ENCODE data around the gene COL23A1. TPM values are rescaled to one million over a fixed set of nuclear protein-coding genes. Genes with fewer than 3 reads are reported as not detected.

COL23A1 gene
- total RNA-seq, 1 donor from 2014 or later = 0.12 TPM

- Mint-ChIP-seq H3K9me3 (ENCODE audit: low read depth) (no peaks in the 10 kb centered on the region), H3K4me3 (ENCODE audit: unreplicated experiment) (no peak overlapping the region), H3K27ac (ENCODE audit: unreplicated experiment) (no peak overlapping the region), H3K4me1 (ENCODE audit: low read depth) (no peaks in the 10 kb centered on the region), H3K27me3 (ENCODE audit: low read depth) (peaks cover 19% of the 10 kb centered on the region), H3K36me3 (ENCODE audit: low read depth) (no peaks in the 10 kb centered on the region)
- DNase-seq (ENCODE audit: low spot score) = peak; percentile 84
- no peak for TF ChIP-seq CTCF (IDR thresholded peaks at IDR 0.05)
These were observed 252.0 kb downstream of the COL23A1 start for GRCh38 chr5:178338126-178338749.

GRCh38 chr5:178337334-178337741 is 252.9 kb downstream of the COL23A1 start:
- Mint-ChIP-seq H3K9me3 (ENCODE audit: low read depth) (no peaks in the 10 kb centered on the region), H3K36me3 (ENCODE audit: low read depth) (no peaks in the 10 kb centered on the region), H3K4me1 (ENCODE audit: low read depth) (no peaks in the 10 kb centered on the region), H3K27me3 (ENCODE audit: low read depth) (peaks cover 17% of the 10 kb centered on the region), H3K27ac (ENCODE audit: unreplicated experiment) (no peak overlapping the region), H3K4me3 (ENCODE audit: unreplicated experiment) (no peak overlapping the region)
- DNase-seq (ENCODE audit: low spot score) = peak; percentile 42
- TF ChIP-seq CTCF (IDR thresholded peaks at IDR 0.05) = no peak

- H3K9me3 Mint-ChIP-seq (ENCODE audit: low read depth) = no peaks in the 10 kb centered on the region
- H3K27ac Mint-ChIP-seq (ENCODE audit: unreplicated experiment) = no peak overlapping the region
- no peaks in the 10 kb centered on the region for H3K4me1 Mint-ChIP-seq (ENCODE audit: low read depth)
- TF ChIP-seq CTCF (IDR thresholded peaks at IDR 0.05) = no peak
- DNase-seq (ENCODE audit: low spot score) = peak; percentile 89
- H3K36me3 Mint-ChIP-seq (ENCODE audit: low read depth) = no peaks in the 10 kb centered on the region
- peaks cover 17% of the 10 kb centered on the region for H3K27me3 Mint-ChIP-seq (ENCODE audit: low read depth)
- H3K4me3 Mint-ChIP-seq (ENCODE audit: unreplicated experiment) = no peak overlapping the region
These were observed 253.3 kb downstream of the COL23A1 start for GRCh38 chr5:178336889-178337288.

GRCh38 chr5:178335302-178336030 is 254.7 kb downstream of the COL23A1 start:
- H3K9me3 Mint-ChIP-seq (ENCODE audit: low read depth) = no peaks in the 10 kb centered on the region
- no peak overlapping the region for H3K27ac Mint-ChIP-seq (ENCODE audit: unreplicated experiment)
- no peak overlapping the region for H3K4me3 Mint-ChIP-seq (ENCODE audit: unreplicated experiment)
- peaks cover 12% of the 10 kb centered on the region for H3K4me1 Mint-ChIP-seq (ENCODE audit: low read depth)
- DNase-seq (ENCODE audit: low spot score) = peak; percentile 9
- no peak for TF ChIP-seq CTCF (IDR thresholded peaks at IDR 0.05)
- no peaks in the 10 kb centered on the region for H3K36me3 Mint-ChIP-seq (ENCODE audit: low read depth)
- H3K27me3 Mint-ChIP-seq (ENCODE audit: low read depth) = peaks cover 17% of the 10 kb centered on the region

GRCh38 chr5:178334861-178335260 is 255.3 kb downstream of the COL23A1 start:
- Mint-ChIP-seq H3K4me3 (ENCODE audit: unreplicated experiment) (no peak overlapping the region), H3K36me3 (ENCODE audit: low read depth) (no peaks in the 10 kb centered on the region), H3K4me1 (ENCODE audit: low read depth) (peaks cover 12% of the 10 kb centered on the region), H3K9me3 (ENCODE audit: low read depth) (no peaks in the 10 kb centered on the region), H3K27ac (ENCODE audit: unreplicated experiment) (no peak overlapping the region), H3K27me3 (ENCODE audit: low read depth) (peaks cover 15% of the 10 kb centered on the region)
- TF ChIP-seq CTCF (IDR thresholded peaks at IDR 0.05) = no peak
- peak; percentile 68 for DNase-seq (ENCODE audit: low spot score)

Data from chondrocyte (in vitro differentiated cells).